ENCODE results near the gene CD300LB.
A peak's percentile ranks its signal among the peaks of the same experiment; 100 is the strongest.

DNA sequence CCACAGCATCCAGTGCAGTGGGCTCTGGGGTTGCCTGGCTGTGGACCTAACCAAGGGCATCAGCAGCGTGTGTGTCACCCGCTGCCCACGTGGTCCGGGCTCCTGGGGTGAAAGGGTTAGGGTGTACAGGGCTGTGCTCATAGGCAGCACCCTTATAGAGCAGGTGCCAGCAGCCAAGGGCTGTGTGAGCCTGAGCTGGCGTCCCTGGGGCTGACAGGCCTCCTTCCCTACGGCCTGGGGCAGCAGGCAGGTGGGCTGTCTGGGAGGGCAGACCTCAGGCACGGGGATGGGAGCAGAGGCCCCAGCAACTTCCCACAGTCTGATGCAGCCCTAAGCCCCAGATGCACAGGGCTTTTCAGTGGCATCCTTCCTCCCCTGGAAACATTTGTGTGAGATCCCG, 51.0 kb downstream of the CD300LB start:
- TF ChIP-seq, protein P1, sequence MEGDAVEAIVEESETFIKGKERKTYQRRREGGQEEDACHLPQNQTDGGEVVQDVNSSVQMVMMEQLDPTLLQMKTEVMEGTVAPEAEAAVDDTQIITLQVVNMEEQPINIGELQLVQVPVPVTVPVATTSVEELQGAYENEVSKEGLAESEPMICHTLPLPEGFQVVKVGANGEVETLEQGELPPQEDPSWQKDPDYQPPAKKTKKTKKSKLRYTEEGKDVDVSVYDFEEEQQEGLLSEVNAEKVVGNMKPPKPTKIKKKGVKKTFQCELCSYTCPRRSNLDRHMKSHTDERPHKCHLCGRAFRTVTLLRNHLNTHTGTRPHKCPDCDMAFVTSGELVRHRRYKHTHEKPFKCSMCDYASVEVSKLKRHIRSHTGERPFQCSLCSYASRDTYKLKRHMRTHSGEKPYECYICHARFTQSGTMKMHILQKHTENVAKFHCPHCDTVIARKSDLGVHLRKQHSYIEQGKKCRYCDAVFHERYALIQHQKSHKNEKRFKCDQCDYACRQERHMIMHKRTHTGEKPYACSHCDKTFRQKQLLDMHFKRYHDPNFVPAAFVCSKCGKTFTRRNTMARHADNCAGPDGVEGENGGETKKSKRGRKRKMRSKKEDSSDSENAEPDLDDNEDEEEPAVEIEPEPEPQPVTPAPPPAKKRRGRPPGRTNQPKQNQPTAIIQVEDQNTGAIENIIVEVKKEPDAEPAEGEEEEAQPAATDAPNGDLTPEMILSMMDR (IDR thresholded peaks at IDR 0.05 in 8 of 11, conservative IDR thresholded peaks at IDR 0.05 in 3 of 11): no peak
- TF ChIP-seq POLR2A (IDR thresholded peaks at IDR 0.05) (no peak), POLR2AphosphoS5 (IDR thresholded peaks at IDR 0.05) (peak in 2 of 3 donors; percentile 8 to 60)

Measured in spleen (tissue), 7 donors.